GM19463 (cell line): ENCODE results near the gene MTA1.

Experiments
- ATAC-seq: cut with Tn5 transposase; IDR thresholded peaks from one replicate; pipeline ENCODE4 v1.9.1; 2021; ENCODE audit warnings: mild to moderate bottlenecking, moderate library complexity; ENCODE audit not compliant: unreplicated experiment

MTA1 gene

GRCh38 chr14:105422695-105423487 is 3.3 kb downstream of the MTA1 start:
- no peak for ATAC-seq

GRCh38 chr14:105423488-105424195 is 4.0 kb downstream of the MTA1 start:
- no peak for ATAC-seq

- no peak for ATAC-seq
Measured at GRCh38 chr14:105424861-105425260, 5.2 kb downstream of the MTA1 start.

- ATAC-seq, result no peak
Measured at GRCh38 chr14:105425823-105426247, 6.2 kb downstream of the MTA1 start.

- no peak for ATAC-seq
Measured at GRCh38 chr14:105426416-105427130, 6.9 kb downstream of the MTA1 start.

GRCh38 chr14:105427412-105427811 is 7.8 kb downstream of the MTA1 start:
- ATAC-seq, result no peak

- ATAC-seq, result no peak
Measured at GRCh38 chr14:105427936-105428485, 8.4 kb downstream of the MTA1 start.

- no peak for ATAC-seq
Measured at GRCh38 chr14:105430042-105430441, 10.4 kb downstream of the MTA1 start.

- no peak for ATAC-seq
Measured at GRCh38 chr14:105430565-105430964, 10.9 kb downstream of the MTA1 start.

- no peak for ATAC-seq
Measured at GRCh38 chr14:105431256-105431655, 11.6 kb downstream of the MTA1 start.

GRCh38 chr14:105432657-105433056 is 13.0 kb downstream of the MTA1 start:
- ATAC-seq, result no peak

GRCh38 chr14:105433161-105433605 is 13.6 kb downstream of the MTA1 start:
- no peak for ATAC-seq

- ATAC-seq, result no peak
Measured at GRCh38 chr14:105436402-105436801, 16.8 kb downstream of the MTA1 start.

GRCh38 chr14:105436891-105437722 is 17.5 kb downstream of the MTA1 start:
- no peak for ATAC-seq

- no peak for ATAC-seq
Measured at GRCh38 chr14:105437723-105438500, 18.3 kb downstream of the MTA1 start.

GRCh38 chr14:105439179-105439578 is 19.6 kb downstream of the MTA1 start:
- ATAC-seq, result no peak

GRCh38 chr14:105439710-105440553 is 20.3 kb downstream of the MTA1 start:
- ATAC-seq, result no peak

- no peak for ATAC-seq
Measured at GRCh38 chr14:105440554-105440900, 20.9 kb downstream of the MTA1 start.

GRCh38 chr14:105440992-105441391 is 21.4 kb downstream of the MTA1 start:
- ATAC-seq, result no peak
